Skeletal muscle tissue (tissue), 4 donors: Measurements from ENCODE around the gene ICA1. TPM values are rescaled to one million over a fixed set of nuclear protein-coding genes. Genes with fewer than 3 reads are reported as not detected.
"Not testable (repeated sequence)": the region's sequence is repeated elsewhere in the genome, so short reads cannot be mapped to it uniquely, and the experiment has no call there.

Experiments used
- H3K27ac ChIP-seq: one replicate; pipeline ENCODE4 v1.7.0; 2013; ENCODE audit warnings: mild to moderate bottlenecking, low read depth, low read length, inconsistent platforms
- H3K27me3 ChIP-seq, 3 donors: one replicate each; pipeline ENCODE4 v1.7.0; 2013; ENCODE audit warnings: low read length in 3 of 3; ENCODE audit not compliant: control insufficient read depth in 3 of 3, insufficient read depth in 3 of 3
- H3K36me3 ChIP-seq, 3 donors: one replicate each; pipeline ENCODE4 v1.7.0; 2013; ENCODE audit warnings: low read length in 3 of 3; ENCODE audit not compliant: control insufficient read depth in 3 of 3, insufficient read depth in 3 of 3
- H3K4me1 ChIP-seq, 3 donors: one replicate each; pipeline ENCODE4 v1.7.0; 2013; ENCODE audit warnings: low read length in 3 of 3, mild to moderate bottlenecking in 3 of 3; ENCODE audit not compliant: control insufficient read depth in 3 of 3, insufficient read depth in 3 of 3
- H3K4me3 ChIP-seq, 3 donors: one replicate each; pipeline ENCODE4 v1.7.0; 2013; ENCODE audit warnings: low read length in 3 of 3
- H3K9ac ChIP-seq, 3 donors: one replicate each; pipeline ENCODE4 v1.7.0; 2013; ENCODE audit warnings: low read length in 3 of 3, mild to moderate bottlenecking in 3 of 3, moderate library complexity in 2 of 3, low read depth in 1 of 3
- H3K9me3 ChIP-seq, 3 donors: one replicate each; pipeline ENCODE4 v1.7.0; 2013; ENCODE audit warnings: low read length in 3 of 3; ENCODE audit not compliant: control insufficient read depth in 3 of 3
- total RNA-seq: library from RNA; depleted of rRNA; stranded (reverse); fragments of >200 nt; gene quantifications from one replicate; pipeline ENCODE4 v1.2.3, GENCODE V29; 2014
- donor health status: Osteomylitis.

The ICA1 gene
- total RNA-seq, result 8.9 TPM

DNA sequence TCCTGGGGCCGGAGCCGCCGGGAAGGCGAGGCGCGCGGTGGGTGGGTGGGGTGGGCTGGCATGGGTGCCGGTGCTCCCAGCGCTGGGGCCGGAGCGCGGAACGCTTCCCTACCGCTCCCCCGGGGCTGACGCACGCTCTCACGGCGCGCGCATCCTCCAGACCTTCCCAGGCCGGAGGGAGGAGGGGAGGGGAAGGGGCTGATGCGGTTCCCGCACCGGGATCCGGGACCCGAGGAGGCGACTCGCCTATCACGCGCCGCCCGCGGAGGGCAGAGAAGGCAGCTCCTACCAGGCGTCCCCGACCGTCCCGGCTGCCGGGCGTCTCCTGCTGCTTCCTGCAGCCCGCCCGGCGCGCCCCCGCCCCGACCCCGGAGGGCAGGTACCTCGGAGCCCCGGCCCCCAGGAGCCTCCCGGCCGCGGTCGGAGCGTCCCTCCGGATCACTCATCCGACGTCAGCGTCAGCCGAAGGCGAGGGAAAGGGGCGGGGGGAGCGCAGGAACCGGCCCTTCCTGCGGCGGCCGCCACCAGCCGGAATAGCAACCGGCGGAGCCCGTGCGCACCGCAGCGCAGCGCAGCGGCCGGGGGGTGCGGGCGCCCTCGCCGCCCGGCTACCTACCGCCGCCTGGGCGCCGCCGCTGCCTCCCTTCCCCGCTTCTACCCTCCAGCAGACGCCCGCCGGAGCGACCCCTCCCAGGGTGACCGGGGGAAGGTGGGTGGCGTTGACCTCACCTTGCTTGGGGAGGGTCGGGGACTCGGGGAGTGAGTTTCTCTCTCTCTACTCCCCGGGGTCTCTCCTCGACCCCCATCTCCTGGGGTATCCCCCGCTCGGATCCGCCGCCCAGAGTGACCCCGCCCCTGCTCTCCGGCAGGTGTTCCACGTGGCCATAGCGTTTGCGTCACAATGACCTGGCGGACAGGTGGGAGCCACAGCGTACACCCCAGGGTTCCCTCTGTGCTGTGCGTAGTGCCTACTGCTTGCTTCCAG is at the start of gene ICA1:
Gene ICA1 (minus strand): TSS at position 457 of the 985 bp plus-strand sequence. CDS start 26,241 bp downstream, outside the sequence.
- no peaks in the 10 kb centered on the region for H3K36me3 ChIP-seq
- H3K9me3 ChIP-seq, result no peaks in the 10 kb centered on the region
- peak within 1 kb of the TSS; percentile 44 for H3K27ac ChIP-seq
- H3K27me3 ChIP-seq, result peaks cover 9 to 23% (median 14%) of the 10 kb centered on the region in 3 donors
- peak within 1 kb of the TSS; percentile 64 to 70 (median 64) for H3K4me3 ChIP-seq
- H3K4me1 ChIP-seq, result peaks cover 0 to 3% (median 0%) of the 10 kb centered on the region in 3 donors
- H3K9ac ChIP-seq, result peak within 1 kb of the TSS; percentile 33 to 59 (median 51)

DNA sequence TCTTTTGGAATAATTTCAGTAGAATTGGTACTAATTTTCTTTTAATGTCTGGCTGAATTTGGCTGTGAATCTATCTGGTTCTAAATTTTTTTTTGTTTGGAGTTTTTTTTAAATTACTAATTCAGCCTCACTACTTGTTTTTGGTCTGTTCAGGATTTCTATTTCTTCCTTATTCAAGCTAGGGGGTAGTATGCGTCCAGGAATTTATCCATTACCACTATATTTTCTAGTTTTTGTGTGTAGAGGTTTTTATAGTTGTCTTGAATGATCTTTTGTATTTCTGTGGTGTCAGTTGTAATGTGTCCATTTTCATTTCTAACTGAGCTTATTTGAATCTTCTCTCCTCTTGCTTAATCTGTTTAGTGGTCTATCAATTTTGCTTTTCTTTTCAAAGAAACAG is 48.9 kb upstream of the ICA1 start:
- H3K36me3 ChIP-seq, result no peaks in the 10 kb centered on the region
- H3K9ac ChIP-seq, result no peak overlapping the region
- H3K27me3 ChIP-seq, result no peaks in the 10 kb centered on the region
- H3K9me3 ChIP-seq, result peaks cover 0 to 4% (median 0%) of the 10 kb centered on the region in 3 donors
- no peaks in the 10 kb centered on the region for H3K4me1 ChIP-seq
- no peak overlapping the region for H3K27ac ChIP-seq
- H3K4me3 ChIP-seq, result no peak overlapping the region

DNA sequence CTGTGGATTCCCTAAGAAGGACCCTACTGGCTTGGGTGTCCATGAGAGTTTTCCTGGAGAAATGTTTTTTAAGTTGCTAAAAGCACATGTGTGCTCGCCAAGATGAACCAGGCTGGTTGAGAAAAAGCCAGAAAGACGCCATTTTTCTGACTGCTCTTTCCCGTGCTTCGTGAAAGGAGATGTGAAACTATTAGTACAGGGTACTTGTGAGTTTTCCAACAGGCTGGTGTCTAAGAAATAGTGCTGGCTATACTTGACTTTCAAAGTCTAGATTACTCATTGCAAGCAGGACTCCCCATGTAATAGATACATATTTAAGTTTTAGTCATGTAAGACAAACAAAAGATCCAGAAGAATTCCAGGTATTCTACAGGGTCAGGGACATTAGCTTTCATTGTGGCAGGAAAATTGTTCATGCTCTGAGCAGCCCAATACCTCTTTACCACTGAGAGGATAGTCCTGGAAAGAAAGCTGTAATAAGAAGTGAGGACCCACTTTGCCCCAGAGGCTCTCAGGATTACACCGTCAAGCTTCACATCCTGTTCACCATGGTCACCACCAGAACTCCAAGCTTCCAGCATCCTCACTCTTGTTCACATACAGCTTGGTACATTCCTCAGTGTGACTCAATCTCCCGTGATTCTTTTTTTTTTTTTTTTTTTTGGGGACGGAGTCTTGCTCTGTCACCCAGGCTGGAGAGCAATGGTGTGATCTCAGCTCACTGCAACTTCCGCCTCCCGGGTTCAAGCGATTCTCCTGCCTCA is 43.8 kb upstream of the ICA1 start:
- Histone ChIP-seq H3K27me3 (no peaks in the 10 kb centered on the region), H3K4me3 (no peak overlapping the region), H3K36me3 (no peaks in the 10 kb centered on the region), H3K4me1 (no peaks in the 10 kb centered on the region), H3K9me3 (no peaks in the 10 kb centered on the region), H3K9ac (no peak overlapping the region), H3K27ac (no peak overlapping the region)

DNA sequence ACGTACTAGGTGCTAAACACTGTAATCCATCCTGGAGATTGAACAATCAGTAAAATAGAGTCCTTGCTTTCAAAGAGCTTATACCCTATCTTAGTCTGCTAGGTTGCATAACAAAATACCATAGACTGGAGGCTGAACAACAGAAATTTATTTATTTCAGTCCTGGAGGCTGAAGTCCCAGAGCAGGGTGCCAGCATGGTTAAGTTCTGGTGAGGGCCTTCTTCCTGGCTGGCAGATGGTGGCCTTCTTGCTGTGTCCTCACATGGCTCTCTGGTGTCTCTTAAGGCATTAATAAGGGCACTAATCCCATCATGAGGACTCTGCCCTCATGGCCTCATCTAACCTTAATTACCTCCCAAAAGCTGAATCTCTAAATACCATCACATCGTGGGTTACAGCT is 43.1 kb upstream of the ICA1 start:
- Histone ChIP-seq H3K27me3 (no peaks in the 10 kb centered on the region), H3K4me3 (no peak overlapping the region), H3K4me1 (no peaks in the 10 kb centered on the region), H3K36me3 (no peaks in the 10 kb centered on the region), H3K27ac (no peak overlapping the region), H3K9me3 (no peaks in the 10 kb centered on the region), H3K9ac (no peak overlapping the region)

DNA sequence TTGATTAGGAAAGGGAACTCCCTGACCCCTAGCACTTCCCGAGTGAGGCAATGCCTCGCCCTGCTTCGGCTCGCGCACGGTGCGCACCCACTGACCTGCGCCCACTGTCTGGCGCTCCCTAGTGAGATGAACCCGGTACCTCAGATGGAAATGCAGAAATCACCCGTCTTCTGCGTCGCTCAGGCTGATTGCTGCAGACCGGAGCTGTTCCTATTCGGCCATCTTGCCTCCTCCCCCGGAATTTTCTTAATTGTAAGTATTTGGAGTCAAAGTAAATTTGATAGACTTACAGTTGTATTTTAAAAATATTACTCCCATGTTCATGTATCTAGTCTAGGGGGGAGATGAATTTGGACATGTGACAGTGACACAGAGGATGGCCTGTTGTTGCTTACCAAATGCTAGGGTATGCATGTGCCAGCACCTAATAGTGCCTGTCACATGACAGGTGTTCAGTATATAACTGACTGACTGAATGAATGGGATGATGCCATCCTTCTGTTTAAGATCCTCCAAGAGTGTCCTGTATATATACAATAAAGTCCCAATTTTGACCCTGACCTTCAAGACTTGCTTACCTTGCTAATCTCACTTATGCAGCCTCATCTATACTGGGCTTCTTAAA is 42.0 kb upstream of the ICA1 start:
- no peak overlapping the region for H3K4me3 ChIP-seq

DNA sequence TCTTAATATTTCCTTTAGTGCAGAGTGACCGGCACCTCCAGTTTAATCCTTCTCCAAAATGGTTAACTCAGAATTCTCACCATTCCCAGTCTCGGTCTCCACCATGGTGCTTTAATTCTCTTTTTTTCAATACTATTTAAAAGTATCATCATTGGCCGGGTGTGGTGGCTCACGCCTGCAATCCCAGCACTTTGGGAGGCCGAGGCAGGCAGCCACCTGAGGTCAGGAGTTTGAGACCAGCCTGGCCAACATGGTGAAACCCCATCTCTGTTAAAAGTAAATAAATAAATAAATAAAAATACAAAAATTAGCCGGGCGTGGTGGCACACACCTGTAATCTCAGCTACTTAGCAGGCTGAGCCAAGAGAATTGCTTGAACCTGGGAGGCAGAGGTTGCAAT is 35.1 kb upstream of the ICA1 start:
- not testable (repeated sequence) for H3K4me1 ChIP-seq, H3K36me3 ChIP-seq

More for the DNA sequence above, 42.0 kb upstream of the ICA1 start:
- Histone ChIP-seq H3K9me3 (no peaks in the 10 kb centered on the region), H3K4me1 (no peaks in the 10 kb centered on the region), H3K27ac (no peak overlapping the region), H3K36me3 (no peaks in the 10 kb centered on the region), H3K27me3 (no peaks in the 10 kb centered on the region), H3K9ac (no peak overlapping the region)

DNA sequence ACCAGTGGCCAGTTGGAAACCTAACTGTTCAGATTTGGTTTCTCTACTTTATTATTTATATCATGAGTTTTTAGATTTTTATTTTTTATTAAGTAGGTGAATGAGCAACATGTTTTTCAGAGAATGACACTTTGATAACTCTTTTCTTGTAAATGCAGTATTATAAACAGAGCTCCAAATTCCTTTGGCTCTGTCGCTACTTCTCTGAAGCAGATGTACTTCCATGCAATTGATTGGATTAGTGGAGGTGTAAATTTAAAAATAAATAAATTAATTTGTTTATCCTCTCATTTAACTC is 34.3 kb upstream of the ICA1 start:
- no peak overlapping the region for H3K9ac ChIP-seq
- no peaks in the 10 kb centered on the region for H3K27me3 ChIP-seq
- no peak overlapping the region for H3K27ac ChIP-seq
- no peaks in the 10 kb centered on the region for H3K9me3 ChIP-seq
- H3K36me3 ChIP-seq, result no peaks in the 10 kb centered on the region
- H3K4me1 ChIP-seq, result peaks cover 0 to 4% (median 0%) of the 10 kb centered on the region in 3 donors
- no peak overlapping the region for H3K4me3 ChIP-seq

More for the DNA sequence above, 35.1 kb upstream of the ICA1 start:
- H3K9ac ChIP-seq, H3K4me3 ChIP-seq, H3K27ac ChIP-seq, H3K27me3 ChIP-seq, H3K9me3 ChIP-seq: not testable (repeated sequence)

DNA sequence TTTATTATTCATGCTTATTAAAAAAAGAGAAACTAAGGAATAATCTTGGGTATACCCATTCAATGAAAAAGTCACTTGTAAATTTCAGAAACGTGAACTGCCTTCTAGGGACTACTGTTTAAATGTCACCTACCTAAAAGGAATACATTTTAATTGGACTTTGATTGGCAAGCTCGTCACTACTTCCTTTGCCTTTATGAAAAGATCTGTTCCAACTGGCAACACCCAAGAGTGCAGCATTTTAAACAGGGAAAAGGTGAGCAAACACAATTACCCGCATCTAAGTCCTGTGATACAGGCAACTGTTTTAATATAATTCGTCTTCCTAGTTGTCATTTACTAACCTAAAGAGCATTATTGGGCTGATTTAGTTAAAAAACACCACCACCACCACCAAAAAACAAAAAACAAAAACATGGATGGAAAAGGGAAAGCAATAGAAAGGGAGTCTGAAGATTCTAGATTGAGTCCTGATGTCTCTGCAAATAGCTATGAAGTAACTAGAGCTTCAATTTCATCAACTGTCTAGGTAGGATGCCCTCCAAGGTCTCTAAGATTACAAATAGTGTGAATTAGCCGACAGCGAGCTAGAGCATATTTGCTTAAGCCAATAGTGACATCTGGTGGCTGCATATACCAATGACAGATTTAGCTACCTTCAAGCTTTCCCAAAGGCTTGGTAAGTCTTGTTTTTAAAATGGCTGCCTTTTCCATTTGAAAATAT is 33.8 kb upstream of the ICA1 start:
- peaks cover 0 to 4% (median 0%) of the 10 kb centered on the region in 3 donors for H3K4me1 ChIP-seq
- no peak overlapping the region for H3K4me3 ChIP-seq
- H3K9me3 ChIP-seq, result no peaks in the 10 kb centered on the region
- H3K27ac ChIP-seq, result no peak overlapping the region
- no peaks in the 10 kb centered on the region for H3K36me3 ChIP-seq
- no peak overlapping the region for H3K9ac ChIP-seq
- H3K27me3 ChIP-seq, result no peaks in the 10 kb centered on the region

DNA sequence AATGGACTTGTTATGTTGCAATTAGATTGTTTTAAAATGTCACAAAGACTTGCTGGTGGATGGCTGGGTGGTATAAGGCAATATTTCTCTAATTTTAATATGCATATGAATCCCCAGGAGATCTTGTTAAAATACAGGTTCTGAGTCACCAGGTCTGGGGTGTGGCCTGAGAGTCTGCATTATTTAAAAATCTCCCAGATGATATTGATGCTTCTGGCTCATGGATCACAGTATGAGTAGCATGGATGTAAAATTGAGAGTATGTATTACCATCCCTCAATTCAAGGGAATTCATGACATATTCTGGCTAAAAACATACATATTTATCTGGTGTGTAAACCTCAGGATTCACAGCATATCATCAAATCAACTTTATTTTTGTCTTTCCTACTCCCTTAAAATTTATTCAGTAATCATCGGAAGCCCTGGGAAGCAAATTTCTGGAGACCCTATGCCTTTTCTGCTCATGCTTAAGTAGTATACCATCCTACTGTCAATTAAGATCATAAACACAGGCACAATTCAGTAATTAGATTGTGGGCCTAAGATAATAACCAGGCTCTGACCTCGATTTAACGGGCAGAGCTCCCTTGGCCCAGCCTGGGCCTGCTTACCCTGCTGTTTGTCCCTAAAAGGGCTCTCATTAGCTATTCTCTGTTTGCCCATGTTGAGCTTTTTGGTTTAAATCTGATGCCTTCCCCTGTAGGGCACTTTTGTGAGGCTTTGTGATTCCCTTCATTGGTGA is 29.6 kb upstream of the ICA1 start:
- H3K4me1 ChIP-seq, result peaks cover 0 to 4% (median 0%) of the 10 kb centered on the region in 3 donors

More for the DNA sequence above, 29.6 kb upstream of the ICA1 start:
- Histone ChIP-seq H3K4me3 (no peak overlapping the region), H3K9ac (no peak overlapping the region), H3K27ac (no peak overlapping the region), H3K9me3 (no peaks in the 10 kb centered on the region), H3K36me3 (no peaks in the 10 kb centered on the region), H3K27me3 (no peaks in the 10 kb centered on the region)
